Measurements from ENCODE around the gene HSPB6.

The HSPB6 gene

GRCh38 chr19:35741203-35741515 is 15.7 kb downstream of the HSPB6 start:
- Histone ChIP-seq H3K27me3 (ENCODE audit: insufficient read depth, low read length) (no peaks in the 10 kb centered on the region), H3K9me3 (ENCODE audit: low read length) (no peaks in the 10 kb centered on the region), H3K4me1 (ENCODE audit: insufficient read depth, low read length) (peaks cover 17% of the 10 kb centered on the region), H3K36me3 (ENCODE audit: insufficient read depth, low read length) (peaks cover 28% of the 10 kb centered on the region), H3K4me3 (ENCODE audit: low read length) (peak overlapping the region; percentile 38), H2AFZ (ENCODE audit: low read depth, low read length) (peak overlapping the region; percentile 1)

- H2AFZ ChIP-seq (ENCODE audit: low read depth, low read length) = peak overlapping the region; percentile 1
- peaks cover 29% of the 10 kb centered on the region for H3K36me3 ChIP-seq (ENCODE audit: insufficient read depth, low read length)
- peak overlapping the region; percentile 63 for H3K4me3 ChIP-seq (ENCODE audit: low read length)
- H3K27me3 ChIP-seq (ENCODE audit: insufficient read depth, low read length) = no peaks in the 10 kb centered on the region
- H3K4me1 ChIP-seq (ENCODE audit: insufficient read depth, low read length) = peaks cover 13% of the 10 kb centered on the region
- H3K9me3 ChIP-seq (ENCODE audit: low read length) = no peaks in the 10 kb centered on the region
These were observed 16.2 kb downstream of the HSPB6 start for GRCh38 chr19:35740423-35741202.

GRCh38 chr19:35740108-35740422 is 16.8 kb downstream of the HSPB6 start:
- H3K36me3 ChIP-seq (ENCODE audit: insufficient read depth, low read length) = peaks cover 33% of the 10 kb centered on the region
- no peaks in the 10 kb centered on the region for H3K27me3 ChIP-seq (ENCODE audit: insufficient read depth, low read length)
- H3K4me1 ChIP-seq (ENCODE audit: insufficient read depth, low read length) = peaks cover 13% of the 10 kb centered on the region
- H2AFZ ChIP-seq (ENCODE audit: low read depth, low read length) = no peak overlapping the region
- H3K4me3 ChIP-seq (ENCODE audit: low read length) = peak overlapping the region; percentile 63
- no peaks in the 10 kb centered on the region for H3K9me3 ChIP-seq (ENCODE audit: low read length)

GRCh38 chr19:35739275-35740107 is 17.3 kb downstream of the HSPB6 start:
- Histone ChIP-seq H3K9me3 (ENCODE audit: low read length) (no peaks in the 10 kb centered on the region), H3K4me1 (ENCODE audit: insufficient read depth, low read length) (peaks cover 11% of the 10 kb centered on the region), H3K36me3 (ENCODE audit: insufficient read depth, low read length) (peaks cover 38% of the 10 kb centered on the region), H3K4me3 (ENCODE audit: low read length) (peak overlapping the region; percentile 63), H3K27me3 (ENCODE audit: insufficient read depth, low read length) (no peaks in the 10 kb centered on the region), H2AFZ (ENCODE audit: low read depth, low read length) (no peak overlapping the region)

- H3K36me3 ChIP-seq (ENCODE audit: insufficient read depth, low read length) = peaks cover 44% of the 10 kb centered on the region
- peaks cover 5% of the 10 kb centered on the region for H3K4me1 ChIP-seq (ENCODE audit: insufficient read depth, low read length)
- H3K9me3 ChIP-seq (ENCODE audit: low read length) = no peaks in the 10 kb centered on the region
- H3K27me3 ChIP-seq (ENCODE audit: insufficient read depth, low read length) = no peaks in the 10 kb centered on the region
- no peak overlapping the region for H2AFZ ChIP-seq (ENCODE audit: low read depth, low read length)
- H3K4me3 ChIP-seq (ENCODE audit: low read length) = no peak overlapping the region
These were observed 18.0 kb downstream of the HSPB6 start for GRCh38 chr19:35738887-35739229.

GRCh38 chr19:35738021-35738886 is 18.6 kb downstream of the HSPB6 start:
- H3K4me1 ChIP-seq (ENCODE audit: insufficient read depth, low read length) = peaks cover 5% of the 10 kb centered on the region
- peaks cover 50% of the 10 kb centered on the region for H3K36me3 ChIP-seq (ENCODE audit: insufficient read depth, low read length)
- no peaks in the 10 kb centered on the region for H3K27me3 ChIP-seq (ENCODE audit: insufficient read depth, low read length)
- no peak overlapping the region for H2AFZ ChIP-seq (ENCODE audit: low read depth, low read length)
- no peak overlapping the region for H3K4me3 ChIP-seq (ENCODE audit: low read length)
- no peaks in the 10 kb centered on the region for H3K9me3 ChIP-seq (ENCODE audit: low read length)

GRCh38 chr19:35736913-35737886 is 19.6 kb downstream of the HSPB6 start:
- Histone ChIP-seq H3K36me3 (ENCODE audit: insufficient read depth, low read length) (peaks cover 52% of the 10 kb centered on the region), H3K4me3 (ENCODE audit: low read length) (no peak overlapping the region), H3K9me3 (ENCODE audit: low read length) (no peaks in the 10 kb centered on the region), H2AFZ (ENCODE audit: low read depth, low read length) (no peak overlapping the region), H3K27me3 (ENCODE audit: insufficient read depth, low read length) (no peaks in the 10 kb centered on the region), H3K4me1 (ENCODE audit: insufficient read depth, low read length) (peaks cover 5% of the 10 kb centered on the region)

GRCh38 chr19:35734889-35735288 is 21.9 kb downstream of the HSPB6 start:
- peaks cover 4% of the 10 kb centered on the region for H3K4me1 ChIP-seq (ENCODE audit: insufficient read depth, low read length)
- H3K27me3 ChIP-seq (ENCODE audit: insufficient read depth, low read length) = no peaks in the 10 kb centered on the region
- peaks cover 74% of the 10 kb centered on the region for H3K36me3 ChIP-seq (ENCODE audit: insufficient read depth, low read length)
- no peak overlapping the region for H2AFZ ChIP-seq (ENCODE audit: low read depth, low read length)
- no peaks in the 10 kb centered on the region for H3K9me3 ChIP-seq (ENCODE audit: low read length)
- H3K4me3 ChIP-seq (ENCODE audit: low read length) = no peak overlapping the region

- no peak overlapping the region for H2AFZ ChIP-seq (ENCODE audit: low read depth, low read length)
- H3K36me3 ChIP-seq (ENCODE audit: insufficient read depth, low read length) = peaks cover 80% of the 10 kb centered on the region
- no peaks in the 10 kb centered on the region for H3K27me3 ChIP-seq (ENCODE audit: insufficient read depth, low read length)
- H3K4me3 ChIP-seq (ENCODE audit: low read length) = no peak overlapping the region
- H3K9me3 ChIP-seq (ENCODE audit: low read length) = no peaks in the 10 kb centered on the region
- no peaks in the 10 kb centered on the region for H3K4me1 ChIP-seq (ENCODE audit: insufficient read depth, low read length)
These were observed 22.6 kb downstream of the HSPB6 start for GRCh38 chr19:35734273-35734672.

- H3K27me3 ChIP-seq (ENCODE audit: insufficient read depth, low read length) = no peaks in the 10 kb centered on the region
- no peak overlapping the region for H3K4me3 ChIP-seq (ENCODE audit: low read length)
- no peaks in the 10 kb centered on the region for H3K4me1 ChIP-seq (ENCODE audit: insufficient read depth, low read length)
- no peak overlapping the region for H2AFZ ChIP-seq (ENCODE audit: low read depth, low read length)
- no peaks in the 10 kb centered on the region for H3K9me3 ChIP-seq (ENCODE audit: low read length)
- peaks cover 83% of the 10 kb centered on the region for H3K36me3 ChIP-seq (ENCODE audit: insufficient read depth, low read length)
These were observed 23.4 kb downstream of the HSPB6 start for GRCh38 chr19:35733180-35734125.

GRCh38 chr19:35732540-35733179 is 24.2 kb downstream of the HSPB6 start:
- H3K36me3 ChIP-seq (ENCODE audit: insufficient read depth, low read length) = peaks cover 82% of the 10 kb centered on the region
- no peaks in the 10 kb centered on the region for H3K4me1 ChIP-seq (ENCODE audit: insufficient read depth, low read length)
- H3K9me3 ChIP-seq (ENCODE audit: low read length) = no peaks in the 10 kb centered on the region
- H3K4me3 ChIP-seq (ENCODE audit: low read length) = no peak overlapping the region
- no peaks in the 10 kb centered on the region for H3K27me3 ChIP-seq (ENCODE audit: insufficient read depth, low read length)
- no peak overlapping the region for H2AFZ ChIP-seq (ENCODE audit: low read depth, low read length)
